Stomach (tissue), 4 donors: ENCODE measurements around the gene BPIFA2.

Experiments used
- EP300 ChIP-seq: sonication (generic); formaldehyde crosslinking; IDR thresholded peaks from one replicate; pipeline ENCODE4 v1.6.1; 2017; ENCODE audit warnings: antibody characterized with exemption
- POLR2A ChIP-seq, 4 donors: fragments of 450-650 bp; IDR thresholded peaks; one replicate each; pipeline ENCODE4 v1.6.1; 2016; ENCODE audit warnings: antibody characterized with exemption in 4 of 4, control low read depth in 2 of 4, mild to moderate bottlenecking in 1 of 4, moderate library complexity in 1 of 4
- POLR2AphosphoS5 ChIP-seq, 3 donors: sonication (generic); formaldehyde crosslinking; IDR thresholded peaks; one replicate each; pipeline ENCODE4 v1.6.1; 2016; ENCODE audit warnings: antibody characterized with exemption in 3 of 3
- TF ChIP-seq, protein P1 (sequence below), 7 experiments: fragments of 450-650 bp in 4 of 7; fragments of 200-600 bp in 3 of 7; sonication (generic) in 3 of 7; IDR thresholded peaks; one replicate each; pipeline ENCODE4 v1.5.1; 2016 to 2019; ENCODE audit warnings: antibody characterized with exemption in 7 of 7, control low read depth in 2 of 7, mild to moderate bottlenecking in 1 of 7

DNA sequence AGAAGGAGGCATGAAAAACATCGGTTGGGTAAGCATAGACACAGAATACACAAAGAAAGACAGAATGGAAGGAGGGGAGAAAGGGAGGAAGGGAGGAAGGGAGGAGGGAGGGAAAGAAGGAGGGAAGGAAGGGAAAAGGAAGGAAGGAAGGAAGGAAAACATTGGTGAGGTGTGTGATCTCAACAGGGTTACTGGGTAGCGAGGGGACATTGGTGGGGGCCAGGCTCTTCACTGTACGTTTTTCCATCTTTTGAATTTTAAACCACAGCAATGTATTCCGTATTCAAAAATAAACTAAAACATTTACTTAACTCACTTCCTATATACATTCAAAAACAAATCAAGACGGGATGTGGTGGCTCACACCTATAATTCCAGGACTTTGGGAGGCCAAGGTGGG, 20.7 kb upstream of the BPIFA2 start:
- no peak for TF ChIP-seq POLR2A (IDR thresholded peaks at IDR 0.05)
- TF ChIP-seq, protein P1, sequence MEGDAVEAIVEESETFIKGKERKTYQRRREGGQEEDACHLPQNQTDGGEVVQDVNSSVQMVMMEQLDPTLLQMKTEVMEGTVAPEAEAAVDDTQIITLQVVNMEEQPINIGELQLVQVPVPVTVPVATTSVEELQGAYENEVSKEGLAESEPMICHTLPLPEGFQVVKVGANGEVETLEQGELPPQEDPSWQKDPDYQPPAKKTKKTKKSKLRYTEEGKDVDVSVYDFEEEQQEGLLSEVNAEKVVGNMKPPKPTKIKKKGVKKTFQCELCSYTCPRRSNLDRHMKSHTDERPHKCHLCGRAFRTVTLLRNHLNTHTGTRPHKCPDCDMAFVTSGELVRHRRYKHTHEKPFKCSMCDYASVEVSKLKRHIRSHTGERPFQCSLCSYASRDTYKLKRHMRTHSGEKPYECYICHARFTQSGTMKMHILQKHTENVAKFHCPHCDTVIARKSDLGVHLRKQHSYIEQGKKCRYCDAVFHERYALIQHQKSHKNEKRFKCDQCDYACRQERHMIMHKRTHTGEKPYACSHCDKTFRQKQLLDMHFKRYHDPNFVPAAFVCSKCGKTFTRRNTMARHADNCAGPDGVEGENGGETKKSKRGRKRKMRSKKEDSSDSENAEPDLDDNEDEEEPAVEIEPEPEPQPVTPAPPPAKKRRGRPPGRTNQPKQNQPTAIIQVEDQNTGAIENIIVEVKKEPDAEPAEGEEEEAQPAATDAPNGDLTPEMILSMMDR (IDR thresholded peaks at IDR 0.05): no peak
- no peak for TF ChIP-seq EP300
- TF ChIP-seq POLR2AphosphoS5 (IDR thresholded peaks at IDR 0.05): no peak
